Activated CD4-positive, alpha-beta T cell treated with anti-CD3 and anti-CD28 coated beads, Interleukin-2, amount 10 ng/mL, durations not matched to agents 24 days and 14 days (primary cell): ENCODE measurements around the gene IL21R. TPM values are rescaled to one million over a fixed set of nuclear protein-coding genes. Genes with fewer than 3 reads are reported as not detected.

Source experiments
- DNase-seq: peaks from one replicate; pipeline ENCODE4 v3.0.0; 2022
- H3K27ac Mint-ChIP-seq: one replicate; pipeline ENCODE4 v1.8.0; 2022; ENCODE audit warnings: mild to moderate bottlenecking, mixed read lengths
- H3K27me3 Mint-ChIP-seq: one replicate; pipeline ENCODE4 v1.8.0; 2022; ENCODE audit warnings: mixed read lengths
- H3K36me3 Mint-ChIP-seq: one replicate; pipeline ENCODE4 v1.8.0; 2022; ENCODE audit warnings: low read depth, mild to moderate bottlenecking, mixed read lengths
- H3K4me1 Mint-ChIP-seq: one replicate; pipeline ENCODE4 v1.8.0; 2021; ENCODE audit warnings: mixed read lengths
- H3K4me3 Mint-ChIP-seq: one replicate; pipeline ENCODE4 v1.8.0; 2022; ENCODE audit warnings: mild to moderate bottlenecking, moderate library complexity, mixed read lengths
- H3K9me3 Mint-ChIP-seq: one replicate; pipeline ENCODE4 v1.8.0; 2021; ENCODE audit warnings: mixed read lengths
- intact Hi-C: fragments of 100-400 bp; cut with micrococcal nuclease; formaldehyde crosslinking; loops from one replicate; pipeline ENCODE4 v1.15.1; 2023
- total RNA-seq: library from RNA; stranded (reverse); gene quantifications from 2 replicates; pipeline ENCODE4 v1.2.3, GENCODE V29; 2022

The IL21R gene
- total RNA-seq, 1 donor from 2014 or later = 94.9 TPM

DNA sequence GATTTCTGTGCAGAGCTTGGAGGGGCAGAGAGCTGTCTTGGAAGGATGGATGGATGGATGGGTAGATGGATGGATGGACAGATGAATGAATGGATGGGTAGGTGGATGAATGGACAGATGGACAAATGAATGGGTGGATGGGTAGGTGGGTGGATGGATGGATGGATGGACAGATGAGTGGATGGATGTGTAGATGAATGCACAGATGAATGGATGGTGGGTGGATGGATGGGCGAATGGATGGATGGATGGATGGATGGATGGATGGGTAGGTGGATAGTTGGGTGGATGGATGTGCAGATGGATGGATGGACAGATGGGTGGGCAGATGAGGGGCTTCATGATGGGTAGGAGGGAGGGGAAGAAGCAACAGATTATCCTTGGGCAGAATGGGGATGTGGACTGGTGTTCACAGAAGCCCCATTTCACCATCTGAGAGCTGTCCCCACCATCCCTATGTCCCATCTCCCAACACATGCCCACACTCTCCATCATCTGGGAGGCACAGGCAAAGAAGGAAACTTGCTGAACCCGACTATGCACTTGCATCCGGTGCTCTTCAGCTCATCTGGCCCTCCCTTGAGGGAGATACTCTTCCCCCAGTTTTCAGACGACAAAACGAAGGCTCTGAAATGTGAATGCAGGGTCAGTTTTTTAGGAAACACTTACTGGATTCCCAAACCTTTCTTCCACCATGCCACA lies 57.2 kb downstream of the IL21R start:
- H3K4me1 Mint-ChIP-seq = peaks cover 35% of the 10 kb centered on the region
- intact Hi-C loops = loop anchor here (5.0 kb wide), 2 partner anchors 142 to 497 kb away; no protein-coding TSS in a partner anchor
- DNase-seq = no peak
- no peak overlapping the region for H3K27ac Mint-ChIP-seq
- H3K4me3 Mint-ChIP-seq = no peak overlapping the region
- H3K36me3 Mint-ChIP-seq = peaks cover 20% of the 10 kb centered on the region
- H3K27me3 Mint-ChIP-seq = no peaks in the 10 kb centered on the region
- no peaks in the 10 kb centered on the region for H3K9me3 Mint-ChIP-seq

DNA sequence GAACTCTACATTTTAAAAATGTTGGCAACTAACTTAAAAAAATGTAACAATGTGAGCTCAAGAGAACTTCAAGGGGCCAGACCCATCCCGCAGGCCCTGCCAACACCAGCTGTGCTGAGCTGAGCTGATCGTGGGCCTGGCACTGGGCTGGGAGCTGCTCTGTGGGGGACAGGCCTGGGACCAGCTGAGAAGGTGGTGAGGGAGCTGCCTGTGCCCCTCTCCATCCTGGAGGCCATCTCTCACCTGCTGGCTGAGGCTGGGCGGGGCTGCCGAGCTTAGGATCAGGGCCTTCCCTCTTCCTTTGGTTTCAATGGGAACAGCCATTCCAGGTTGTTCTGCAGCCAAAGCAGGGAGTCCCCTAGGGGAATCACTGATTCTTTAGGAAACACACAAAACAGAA lies 58.2 kb downstream of the IL21R start:
- Mint-ChIP-seq H3K4me1 (peaks cover 29% of the 10 kb centered on the region), H3K27me3 (no peaks in the 10 kb centered on the region), H3K9me3 (no peaks in the 10 kb centered on the region), H3K36me3 (peaks cover 24% of the 10 kb centered on the region), H3K27ac (no peak overlapping the region), H3K4me3 (no peak overlapping the region)
- DNase-seq = no peak
- intact Hi-C loops = no loop called here

DNA sequence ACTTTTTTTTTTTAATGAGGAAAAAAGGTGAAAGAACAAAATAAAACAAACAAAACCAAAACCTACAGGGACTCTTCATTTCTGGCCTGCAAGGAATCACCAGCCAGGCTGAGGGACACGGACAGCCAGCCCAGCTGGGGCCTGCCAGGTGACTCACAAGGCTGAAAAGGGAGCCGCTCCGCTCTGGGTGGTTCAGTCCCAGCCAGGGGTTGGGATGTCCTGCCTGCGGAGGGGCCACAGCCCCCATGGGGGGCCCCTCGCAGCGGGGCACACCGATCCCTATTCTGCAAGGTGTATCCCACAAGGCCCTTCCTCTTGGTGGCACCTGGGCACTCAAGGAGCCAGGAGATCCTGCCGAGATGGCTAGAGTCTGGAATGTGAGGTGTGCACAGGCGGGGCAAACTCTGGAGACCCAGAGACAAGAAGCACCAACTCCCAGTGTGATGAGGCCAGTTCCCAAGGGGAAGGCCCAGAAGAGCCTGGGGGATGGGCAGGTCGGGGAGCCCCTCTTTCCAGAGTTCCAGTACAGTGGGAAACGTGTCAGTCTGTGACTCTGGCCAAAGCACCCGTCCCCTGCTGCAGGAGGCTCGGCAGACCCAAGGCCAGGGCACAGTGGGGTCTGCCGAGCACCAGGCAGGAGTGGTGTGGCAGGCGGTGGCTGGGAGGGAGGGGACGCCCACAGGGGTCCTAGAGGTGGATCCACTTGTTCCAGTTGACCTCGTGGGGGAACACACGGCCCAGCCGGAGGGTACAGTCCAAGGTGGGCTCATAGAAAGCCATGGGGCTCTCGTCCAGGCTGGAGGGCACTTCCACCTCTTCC lies 58.9 kb downstream of the IL21R start:
- no peak overlapping the region for H3K27ac Mint-ChIP-seq
- intact Hi-C loops = no loop called here
- peaks cover 27% of the 10 kb centered on the region for H3K36me3 Mint-ChIP-seq
- H3K4me3 Mint-ChIP-seq = no peak overlapping the region
- DNase-seq = no peak
- peaks cover 22% of the 10 kb centered on the region for H3K4me1 Mint-ChIP-seq
- H3K9me3 Mint-ChIP-seq = no peaks in the 10 kb centered on the region
- H3K27me3 Mint-ChIP-seq = no peaks in the 10 kb centered on the region

DNA sequence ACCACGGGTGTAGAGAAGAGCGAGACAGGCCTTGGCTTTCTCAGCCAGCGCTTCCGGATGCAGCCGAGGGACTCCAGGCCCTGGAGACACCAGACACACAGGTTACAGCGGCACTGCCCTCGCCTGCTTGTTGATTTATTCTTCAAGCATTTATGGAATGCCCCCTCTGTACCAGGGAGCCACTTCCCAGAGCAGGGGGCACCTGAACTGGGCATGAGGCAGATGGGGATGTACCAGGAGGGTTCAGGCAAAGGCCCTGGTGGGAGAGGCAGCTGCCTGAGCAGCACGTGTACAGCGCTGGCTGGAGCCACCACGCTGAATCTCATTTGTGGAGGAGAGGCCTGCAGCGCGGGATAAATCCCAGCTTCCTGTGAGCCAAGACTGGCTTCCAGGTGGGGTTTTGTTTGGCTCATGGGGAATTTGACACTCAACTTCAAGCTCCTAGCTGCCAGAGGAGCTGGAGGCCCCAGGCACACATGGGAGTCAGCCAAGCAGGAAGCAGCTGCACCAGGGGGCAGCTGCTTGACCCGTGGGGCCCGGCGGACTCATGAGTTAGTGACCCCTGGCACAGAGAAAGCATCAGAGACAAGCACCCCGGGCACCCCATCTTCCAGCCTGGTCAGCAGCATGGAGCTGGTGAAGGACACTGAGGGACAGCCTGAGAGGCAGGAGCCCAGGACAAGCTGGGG lies 59.7 kb downstream of the IL21R start:
- no peaks in the 10 kb centered on the region for H3K9me3 Mint-ChIP-seq
- peaks cover 30% of the 10 kb centered on the region for H3K36me3 Mint-ChIP-seq
- peaks cover 17% of the 10 kb centered on the region for H3K4me1 Mint-ChIP-seq
- H3K27me3 Mint-ChIP-seq = no peaks in the 10 kb centered on the region
- H3K4me3 Mint-ChIP-seq = no peak overlapping the region
- intact Hi-C loops = no loop called here
- no peak overlapping the region for H3K27ac Mint-ChIP-seq
- DNase-seq = no peak

DNA sequence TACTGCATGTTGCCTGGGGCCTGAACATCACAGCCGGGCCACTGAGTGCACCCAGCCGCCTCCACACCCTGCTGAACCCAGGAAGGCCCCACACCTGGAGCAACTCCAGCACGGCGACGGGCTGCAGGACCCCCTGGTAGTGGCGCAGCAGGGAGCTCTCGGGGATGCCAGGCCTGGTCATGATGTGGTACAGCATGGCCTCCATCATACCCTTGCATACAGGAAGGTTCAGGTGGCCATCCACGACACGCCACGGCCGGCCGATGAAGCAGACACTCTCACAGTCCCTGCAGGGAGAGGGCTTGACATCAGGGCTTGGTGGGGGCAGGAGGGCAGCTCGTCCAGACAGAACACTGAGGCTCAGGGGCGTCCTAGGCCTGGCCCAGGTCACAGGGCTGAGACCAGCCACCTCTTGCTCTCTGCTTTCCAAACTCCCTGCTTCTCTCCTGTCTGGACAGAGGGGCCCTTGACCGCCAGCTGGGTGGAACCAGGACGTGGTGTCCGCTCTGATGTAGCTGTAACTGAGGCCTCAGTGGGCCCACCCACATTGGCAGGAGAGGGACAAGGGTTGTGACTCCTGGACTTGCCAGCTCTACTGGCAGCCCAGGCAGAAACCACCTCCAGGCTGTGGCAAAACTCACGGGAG lies 60.3 kb downstream of the IL21R start:
- no peak for DNase-seq
- intact Hi-C loops = no loop called here
- peaks cover 36% of the 10 kb centered on the region for H3K36me3 Mint-ChIP-seq
- H3K4me3 Mint-ChIP-seq = no peak overlapping the region
- H3K9me3 Mint-ChIP-seq = no peaks in the 10 kb centered on the region
- H3K27me3 Mint-ChIP-seq = no peaks in the 10 kb centered on the region
- peaks cover 10% of the 10 kb centered on the region for H3K4me1 Mint-ChIP-seq
- no peak overlapping the region for H3K27ac Mint-ChIP-seq

DNA sequence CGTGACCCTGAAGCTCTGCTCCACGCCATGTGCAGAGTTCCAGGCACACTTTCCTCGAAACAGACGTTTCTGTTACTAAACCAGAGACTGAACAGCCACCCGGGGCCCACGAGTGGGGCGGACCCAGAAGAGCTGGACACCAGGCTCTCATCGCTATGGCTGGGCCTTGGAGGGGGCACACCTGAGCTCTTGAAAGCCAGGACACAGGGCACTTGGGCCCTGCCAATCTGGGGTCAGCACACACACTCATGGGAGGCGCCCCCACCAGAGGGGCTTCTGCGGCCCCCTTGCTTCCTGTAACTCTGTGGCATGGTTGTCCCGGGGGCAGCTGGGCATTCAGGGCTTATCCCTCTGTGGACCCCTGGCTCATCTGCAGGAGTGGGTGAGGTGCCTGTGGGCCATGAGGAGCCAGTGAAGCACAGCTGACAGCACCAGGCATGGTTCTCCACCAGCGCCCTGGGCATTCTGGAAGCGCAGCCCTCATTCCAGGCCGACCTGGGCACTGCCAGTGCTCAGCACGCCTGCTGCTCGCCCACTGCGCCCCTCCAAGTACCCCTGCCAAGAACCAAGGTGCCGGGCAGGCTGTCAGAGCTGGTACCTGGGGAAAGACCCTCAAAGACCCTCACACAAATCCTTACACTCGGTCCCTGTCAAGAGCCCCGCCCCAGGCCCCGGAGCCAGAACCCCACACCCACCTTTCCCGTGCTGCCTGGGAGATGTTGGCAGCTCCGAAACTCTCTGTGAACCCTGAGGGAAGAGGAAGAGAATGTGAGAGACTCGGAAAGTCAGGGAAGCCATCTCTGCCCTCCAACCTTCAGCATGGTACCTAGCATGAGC lies 61.1 kb downstream of the IL21R start:
- Mint-ChIP-seq H3K4me3 (no peak overlapping the region), H3K4me1 (peaks cover 10% of the 10 kb centered on the region), H3K9me3 (no peaks in the 10 kb centered on the region), H3K27me3 (no peaks in the 10 kb centered on the region), H3K36me3 (peaks cover 43% of the 10 kb centered on the region), H3K27ac (peak overlapping the region; percentile 66)
- no peak for DNase-seq
- intact Hi-C loops = no loop called here

DNA sequence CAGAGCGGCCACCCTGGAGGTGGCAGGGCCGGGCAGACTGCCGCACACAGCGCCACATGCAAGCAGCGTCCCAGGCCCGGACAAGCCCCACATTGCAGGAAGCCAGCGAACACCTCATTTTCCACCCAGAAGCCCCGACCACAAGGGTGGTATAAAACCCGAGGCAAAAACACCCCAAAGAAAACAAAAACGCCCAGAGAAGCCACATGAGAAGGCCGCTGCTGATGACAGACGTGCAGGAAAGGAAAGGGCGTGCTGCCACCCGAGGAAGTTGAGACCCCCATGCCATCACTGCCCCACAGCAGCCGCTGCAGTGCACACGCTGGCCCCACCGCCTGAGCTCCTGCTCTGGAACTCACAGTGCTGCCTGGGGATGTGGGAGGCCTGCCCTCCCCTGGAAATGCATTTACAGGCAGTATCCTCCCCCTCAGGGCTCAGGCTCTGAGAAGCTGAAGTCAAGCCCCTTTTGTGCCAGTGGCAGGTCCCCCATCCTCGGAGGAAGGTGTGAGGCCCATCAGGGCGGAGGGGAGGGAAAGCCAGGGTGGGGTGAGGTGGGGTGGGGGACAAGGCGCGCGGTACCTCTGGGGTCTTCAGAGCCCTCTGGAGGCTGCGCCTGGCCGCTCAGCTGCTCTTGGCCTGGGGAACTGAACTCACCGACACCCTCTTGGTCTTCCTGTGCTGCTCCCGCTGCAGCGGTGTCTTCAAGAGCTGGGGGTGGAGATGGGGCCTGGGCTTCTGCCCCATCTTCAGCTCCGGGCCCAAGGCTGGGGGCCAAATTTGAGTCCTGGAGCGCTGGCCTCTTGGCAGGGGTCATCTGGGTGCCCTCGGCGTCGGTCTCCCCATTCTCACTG lies 62.0 kb downstream of the IL21R start:
- Mint-ChIP-seq H3K4me3 (peak overlapping the region; percentile 35), H3K27me3 (no peaks in the 10 kb centered on the region), H3K9me3 (no peaks in the 10 kb centered on the region), H3K36me3 (peaks cover 47% of the 10 kb centered on the region), H3K4me1 (peaks cover 10% of the 10 kb centered on the region), H3K27ac (peak overlapping the region; percentile 66)
- peak; percentile 74 for DNase-seq
- intact Hi-C loops = no loop called here

DNA sequence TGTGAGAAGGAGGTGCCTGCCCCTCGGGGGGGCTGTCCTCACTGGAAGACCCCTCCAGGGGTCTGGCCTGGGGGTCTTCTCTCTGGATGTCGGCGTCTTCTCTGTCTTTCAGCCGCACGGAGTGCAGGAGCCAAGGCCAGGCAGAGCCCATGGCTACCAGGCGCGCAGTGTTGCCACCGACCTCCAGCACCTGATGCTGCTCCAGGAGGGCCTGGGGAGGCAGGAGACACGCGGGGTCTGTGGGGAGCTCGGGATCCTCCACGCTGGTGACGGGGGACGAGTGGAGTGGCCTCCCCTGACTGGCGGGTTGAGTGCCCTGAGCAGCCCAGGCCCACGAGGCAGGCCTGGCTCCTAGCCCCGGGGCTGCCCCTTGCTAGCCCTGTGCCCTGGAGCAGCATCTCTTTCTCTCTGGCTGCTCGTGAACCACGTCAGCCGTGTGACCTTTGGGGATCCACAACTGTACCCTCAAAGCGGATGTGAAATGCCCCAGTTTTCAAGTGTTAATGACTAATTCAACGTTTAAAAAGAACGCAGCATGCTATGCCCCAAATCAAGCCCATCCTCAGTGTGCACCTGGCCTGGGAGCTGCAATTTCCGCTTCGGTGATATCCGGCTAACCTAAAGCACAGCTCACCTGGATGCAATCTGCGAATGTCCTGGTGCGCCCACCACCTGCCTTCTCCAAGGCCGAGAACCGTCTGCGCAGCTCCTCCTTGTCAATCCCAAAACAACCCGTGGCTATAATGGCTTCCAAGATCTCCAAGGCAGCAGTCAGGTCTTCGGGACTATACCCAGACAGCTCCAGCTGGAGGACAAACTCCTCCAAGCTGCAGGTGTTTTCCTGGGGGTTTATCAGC lies 62.9 kb downstream of the IL21R start:
- DNase-seq = no peak
- intact Hi-C loops = no loop called here
- Mint-ChIP-seq H3K9me3 (no peaks in the 10 kb centered on the region), H3K36me3 (peaks cover 49% of the 10 kb centered on the region), H3K27me3 (no peaks in the 10 kb centered on the region), H3K4me1 (peaks cover 7% of the 10 kb centered on the region), H3K27ac (no peak overlapping the region), H3K4me3 (no peak overlapping the region)

DNA sequence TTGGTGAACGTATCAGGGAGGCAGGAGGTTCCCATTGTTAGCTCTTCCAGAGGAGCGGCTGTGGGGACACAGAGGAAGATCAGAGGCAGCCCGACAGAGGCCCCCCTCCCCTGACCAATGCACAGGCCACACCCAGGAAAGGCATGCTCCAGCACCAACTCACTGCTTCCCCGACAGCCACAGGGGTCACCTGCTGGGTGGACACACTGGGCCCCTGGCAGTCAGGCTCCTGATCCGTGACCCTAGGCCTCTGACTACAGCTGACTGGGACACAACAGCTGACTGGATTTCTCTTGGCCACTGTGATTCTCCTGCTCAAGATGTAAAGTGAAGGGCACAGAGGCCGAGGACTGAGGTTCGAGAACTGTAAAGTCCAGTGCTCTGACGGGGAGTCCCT lies 63.5 kb downstream of the IL21R start:
- H3K36me3 Mint-ChIP-seq = peaks cover 56% of the 10 kb centered on the region
- H3K4me1 Mint-ChIP-seq = peaks cover 7% of the 10 kb centered on the region
- DNase-seq = no peak
- no peaks in the 10 kb centered on the region for H3K9me3 Mint-ChIP-seq
- H3K27ac Mint-ChIP-seq = no peak overlapping the region
- H3K27me3 Mint-ChIP-seq = no peaks in the 10 kb centered on the region
- intact Hi-C loops = no loop called here
- no peak overlapping the region for H3K4me3 Mint-ChIP-seq

DNA sequence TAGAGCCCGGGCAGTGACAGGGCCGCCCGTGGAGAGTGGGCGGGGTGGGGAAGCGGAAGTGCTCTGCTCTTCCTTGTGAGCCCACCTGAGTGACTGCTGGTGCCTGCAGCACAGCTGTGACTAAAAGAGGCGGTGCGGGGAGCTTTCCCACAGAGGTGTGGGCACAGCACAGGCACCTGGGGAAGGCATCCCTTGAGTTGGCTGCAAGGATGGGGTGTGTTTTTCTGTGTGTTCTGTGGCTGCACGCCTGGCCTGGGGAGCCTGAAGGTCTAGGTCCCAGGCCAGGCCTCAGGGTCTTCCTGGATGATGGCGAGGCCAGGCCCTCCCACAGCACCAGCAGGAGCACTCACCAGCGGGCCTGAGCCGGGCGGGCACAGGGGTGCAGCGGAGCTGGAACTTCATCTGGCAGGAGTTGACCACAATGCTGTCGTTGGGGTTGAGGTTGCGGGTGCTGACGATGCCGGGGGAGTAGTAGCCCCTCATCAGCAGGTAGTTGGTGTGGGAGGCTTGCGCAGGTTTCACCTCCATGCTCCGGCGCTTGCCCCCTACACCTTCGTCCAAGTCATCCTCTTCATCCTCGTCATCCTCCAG lies 67.1 kb downstream of the IL21R start:
- peaks cover 68% of the 10 kb centered on the region for H3K36me3 Mint-ChIP-seq
- H3K27me3 Mint-ChIP-seq = no peaks in the 10 kb centered on the region
- DNase-seq = no peak
- no peaks in the 10 kb centered on the region for H3K4me1 Mint-ChIP-seq
- H3K9me3 Mint-ChIP-seq = no peaks in the 10 kb centered on the region
- intact Hi-C loops = no loop called here
- H3K4me3 Mint-ChIP-seq = no peak overlapping the region
- no peak overlapping the region for H3K27ac Mint-ChIP-seq

DNA sequence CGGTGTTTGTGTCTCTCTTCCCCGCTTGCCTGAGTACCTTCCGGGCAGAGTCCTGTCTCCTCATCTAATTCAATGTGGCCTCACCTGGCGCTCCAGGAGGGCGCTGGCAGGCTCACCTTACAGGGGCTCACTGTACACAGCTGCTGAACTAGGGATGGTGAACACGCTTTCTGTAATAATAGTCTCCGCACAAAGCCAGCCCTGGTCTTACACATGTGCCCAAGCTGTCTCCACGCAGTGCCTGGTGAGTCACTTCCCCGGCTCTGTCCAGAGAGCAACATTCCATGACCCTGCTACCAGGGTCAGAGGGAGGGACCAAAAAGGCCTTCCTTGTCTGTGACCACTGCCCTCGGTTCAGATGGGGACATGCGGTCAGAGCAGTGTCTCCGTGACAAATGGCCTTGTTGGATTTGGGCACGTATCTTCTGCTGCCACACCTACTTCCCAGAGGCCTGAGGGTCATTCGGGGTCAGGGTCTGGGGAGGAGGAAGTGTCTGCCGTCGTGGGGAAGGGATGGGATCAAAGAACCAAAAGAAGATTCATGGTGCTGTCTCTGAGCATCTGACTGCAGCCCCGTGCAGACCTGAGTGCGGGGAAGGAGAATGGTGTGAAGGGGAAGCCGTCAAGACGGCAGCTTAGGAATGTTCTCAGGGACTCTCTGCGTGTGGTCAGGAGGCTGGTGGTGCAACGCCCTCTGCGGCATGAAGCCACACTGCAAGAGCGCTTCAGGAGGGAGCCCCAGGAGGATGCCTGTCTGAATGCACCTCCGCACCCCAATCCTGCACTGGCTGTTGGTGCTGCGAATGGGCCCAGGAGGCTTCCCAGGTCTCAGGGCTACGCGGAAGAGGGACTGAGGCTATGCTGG lies 68.8 kb downstream of the IL21R start:
- H3K4me1 Mint-ChIP-seq = no peaks in the 10 kb centered on the region
- H3K27ac Mint-ChIP-seq = no peak overlapping the region
- intact Hi-C loops = no loop called here
- H3K4me3 Mint-ChIP-seq = no peak overlapping the region
- no peak for DNase-seq
- no peaks in the 10 kb centered on the region for H3K9me3 Mint-ChIP-seq
- H3K27me3 Mint-ChIP-seq = no peaks in the 10 kb centered on the region
- H3K36me3 Mint-ChIP-seq = peaks cover 68% of the 10 kb centered on the region
